AG10803 (cell line): Measurements from ENCODE around the gene SDR42E2.
"Not testable (repeated sequence)": the region's sequence is repeated elsewhere in the genome, so short reads cannot be mapped to it uniquely, and the experiment has no call there.

Source experiments
- DNase-seq: peaks from one replicate; pipeline ENCODE4 v3.0.0; 2010; ENCODE audit warnings: low read depth
- H3K4me3 ChIP-seq: 2 replicates; pipeline ENCODE4 v1.5.1; 2011; ENCODE audit warnings: mild to moderate bottlenecking, low read length, control low read depth
- TF ChIP-seq, protein P1 (sequence below): conservative IDR thresholded peaks from 2 replicates; pipeline ENCODE4 v1.5.1; 2011; ENCODE audit warnings: mild to moderate bottlenecking, low read length, control low read depth, inconsistent platforms

The SDR42E2 gene

DNA sequence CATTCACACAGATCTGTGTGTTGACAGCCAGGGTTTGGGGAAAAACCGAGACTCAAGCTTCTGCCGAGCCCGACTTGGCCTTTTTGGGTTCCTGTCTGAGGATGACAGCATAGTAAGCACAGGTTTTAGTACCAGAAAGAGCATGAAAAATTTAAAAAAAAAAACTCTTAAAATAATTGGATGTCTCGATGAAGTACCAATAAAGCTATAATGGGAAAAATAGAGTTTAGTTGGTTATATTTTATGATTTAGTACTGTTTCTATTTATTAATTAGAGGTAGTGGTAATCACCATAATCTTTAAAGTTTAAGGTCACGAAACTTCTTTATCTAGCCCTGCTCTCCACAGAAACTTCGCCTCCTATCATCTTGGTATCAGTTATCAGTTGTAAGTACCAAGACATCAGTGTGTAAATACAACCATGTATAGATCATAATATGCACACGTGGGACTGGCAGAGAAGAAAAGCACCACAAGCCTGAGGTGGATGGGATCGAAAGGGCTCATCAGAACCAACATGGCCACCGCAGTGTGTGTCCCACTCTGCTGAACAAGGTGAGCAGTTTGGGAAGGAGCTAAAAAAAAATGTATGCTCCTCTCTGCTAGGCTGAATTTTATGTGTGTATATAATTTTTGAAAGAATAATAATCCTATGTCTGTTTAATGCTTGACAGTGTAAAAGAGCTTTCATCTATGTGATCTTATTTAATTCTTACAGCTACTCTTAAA is 29.4 kb downstream of the SDR42E2 start:
- TF ChIP-seq, protein P1, sequence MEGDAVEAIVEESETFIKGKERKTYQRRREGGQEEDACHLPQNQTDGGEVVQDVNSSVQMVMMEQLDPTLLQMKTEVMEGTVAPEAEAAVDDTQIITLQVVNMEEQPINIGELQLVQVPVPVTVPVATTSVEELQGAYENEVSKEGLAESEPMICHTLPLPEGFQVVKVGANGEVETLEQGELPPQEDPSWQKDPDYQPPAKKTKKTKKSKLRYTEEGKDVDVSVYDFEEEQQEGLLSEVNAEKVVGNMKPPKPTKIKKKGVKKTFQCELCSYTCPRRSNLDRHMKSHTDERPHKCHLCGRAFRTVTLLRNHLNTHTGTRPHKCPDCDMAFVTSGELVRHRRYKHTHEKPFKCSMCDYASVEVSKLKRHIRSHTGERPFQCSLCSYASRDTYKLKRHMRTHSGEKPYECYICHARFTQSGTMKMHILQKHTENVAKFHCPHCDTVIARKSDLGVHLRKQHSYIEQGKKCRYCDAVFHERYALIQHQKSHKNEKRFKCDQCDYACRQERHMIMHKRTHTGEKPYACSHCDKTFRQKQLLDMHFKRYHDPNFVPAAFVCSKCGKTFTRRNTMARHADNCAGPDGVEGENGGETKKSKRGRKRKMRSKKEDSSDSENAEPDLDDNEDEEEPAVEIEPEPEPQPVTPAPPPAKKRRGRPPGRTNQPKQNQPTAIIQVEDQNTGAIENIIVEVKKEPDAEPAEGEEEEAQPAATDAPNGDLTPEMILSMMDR: no peak
- peak overlapping the region; percentile 60 for H3K4me3 ChIP-seq
- DNase-seq: no peak

DNA sequence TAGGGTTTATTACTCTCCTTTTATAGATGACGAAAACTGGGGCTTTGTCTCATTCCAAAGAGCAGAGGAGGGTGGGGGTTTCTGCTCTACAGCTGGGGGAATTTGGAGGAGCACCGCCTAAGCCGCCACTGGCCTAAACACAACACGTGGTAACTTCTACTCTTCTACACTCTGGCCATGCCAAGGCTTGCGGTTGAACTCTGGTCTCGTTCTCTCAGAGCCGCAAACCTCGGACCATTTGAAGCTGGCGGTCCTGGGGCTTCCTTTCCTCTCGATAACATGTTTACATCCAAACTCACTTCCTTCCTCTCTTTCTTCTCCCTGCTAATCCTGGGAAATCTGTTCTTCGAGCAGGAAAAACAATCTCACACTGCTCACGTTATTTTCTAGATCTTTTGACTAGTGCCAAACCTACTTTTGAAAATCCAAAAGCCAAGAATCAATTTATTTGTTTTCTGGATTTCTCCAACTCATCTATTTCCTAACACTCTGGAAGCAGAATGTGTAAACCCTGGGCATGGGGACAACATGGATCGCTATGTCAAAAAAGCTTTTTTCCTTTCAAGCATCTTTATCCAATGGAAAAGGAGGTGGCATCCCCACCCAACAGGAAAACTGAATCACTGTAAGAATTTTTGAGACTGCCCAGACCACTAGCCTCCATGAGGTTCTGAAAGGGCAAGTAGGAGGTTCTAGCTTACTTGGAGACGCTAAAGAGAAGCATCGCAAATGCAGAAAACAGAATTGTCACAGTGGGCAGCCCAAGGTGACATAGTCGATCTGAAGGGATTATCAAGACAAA is 30.2 kb downstream of the SDR42E2 start:
- TF ChIP-seq, protein P1: no peak
- DNase-seq: peak; percentile 95
- H3K4me3 ChIP-seq: peak overlapping the region; percentile 60

DNA sequence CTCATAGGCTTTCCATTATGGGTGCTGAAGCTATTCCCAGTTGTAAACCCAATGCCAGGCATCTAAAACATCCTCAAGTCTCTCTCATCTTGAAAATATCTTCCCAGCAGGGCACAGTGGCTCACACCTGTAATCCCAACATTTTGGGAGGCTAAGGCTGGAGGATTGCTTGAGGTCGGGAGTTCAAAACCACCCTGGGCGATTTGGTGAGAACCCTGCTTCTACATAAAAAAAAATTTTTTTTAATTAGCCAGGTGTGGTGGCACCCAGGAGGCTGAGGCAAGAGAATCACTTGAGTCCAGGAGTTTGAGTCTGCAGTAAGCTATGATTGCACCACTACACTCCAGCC is 30.7 kb downstream of the SDR42E2 start:
- no peak for DNase-seq
- peak overlapping the region; percentile 60 for H3K4me3 ChIP-seq
- TF ChIP-seq, protein P1: no peak

DNA sequence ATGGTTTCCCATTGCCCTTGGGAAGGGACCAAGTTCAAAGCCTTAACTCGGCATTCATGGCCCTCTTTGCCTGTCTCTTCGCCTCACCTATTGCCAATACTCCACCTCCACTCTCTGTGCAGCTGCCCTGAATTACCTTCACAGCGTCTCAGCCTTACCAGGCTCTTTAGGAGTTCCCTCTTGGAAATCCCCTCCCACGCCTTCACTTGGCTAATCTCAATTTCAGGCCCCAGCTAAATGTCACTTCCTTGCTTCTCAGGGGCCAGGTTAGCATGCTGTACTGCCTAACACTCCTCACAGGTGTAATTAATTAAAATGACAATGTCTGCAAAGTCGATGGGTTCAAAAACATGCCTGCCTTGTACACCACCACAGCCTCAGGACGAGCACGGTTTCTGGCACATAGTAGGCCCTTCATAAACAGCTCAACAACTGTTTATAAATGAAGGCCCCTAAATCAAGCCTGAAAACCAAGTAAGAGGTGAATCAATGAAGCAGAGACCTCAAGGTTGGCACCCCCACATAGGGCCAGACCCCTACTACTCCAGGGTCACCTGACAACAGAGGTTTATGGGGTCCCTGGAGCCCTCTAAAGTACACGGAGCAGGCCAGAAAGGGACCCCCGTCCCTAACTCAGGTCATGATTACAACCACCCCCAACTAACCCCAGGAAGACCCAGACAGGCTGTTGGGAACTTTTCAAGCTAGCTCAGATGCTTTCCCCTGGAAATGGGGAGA is 32.6 kb downstream of the SDR42E2 start:
- DNase-seq: no peak
- TF ChIP-seq, protein P1: no peak
- no peak overlapping the region for H3K4me3 ChIP-seq

DNA sequence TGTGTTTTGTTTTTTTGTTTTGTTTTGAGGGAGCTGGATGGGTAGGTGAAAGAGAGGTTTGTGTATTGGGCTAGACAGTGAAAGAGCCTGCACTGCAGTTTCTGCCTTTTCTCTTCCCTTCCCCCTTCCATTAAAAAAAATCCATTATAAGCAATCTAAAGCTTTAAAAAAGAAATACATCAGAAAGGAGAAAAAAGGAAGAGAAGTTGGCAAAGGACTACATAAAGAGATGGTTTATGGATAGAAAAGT is 33.1 kb downstream of the SDR42E2 start:
- TF ChIP-seq, protein P1: no peak
- DNase-seq: no peak
- no peak overlapping the region for H3K4me3 ChIP-seq

DNA sequence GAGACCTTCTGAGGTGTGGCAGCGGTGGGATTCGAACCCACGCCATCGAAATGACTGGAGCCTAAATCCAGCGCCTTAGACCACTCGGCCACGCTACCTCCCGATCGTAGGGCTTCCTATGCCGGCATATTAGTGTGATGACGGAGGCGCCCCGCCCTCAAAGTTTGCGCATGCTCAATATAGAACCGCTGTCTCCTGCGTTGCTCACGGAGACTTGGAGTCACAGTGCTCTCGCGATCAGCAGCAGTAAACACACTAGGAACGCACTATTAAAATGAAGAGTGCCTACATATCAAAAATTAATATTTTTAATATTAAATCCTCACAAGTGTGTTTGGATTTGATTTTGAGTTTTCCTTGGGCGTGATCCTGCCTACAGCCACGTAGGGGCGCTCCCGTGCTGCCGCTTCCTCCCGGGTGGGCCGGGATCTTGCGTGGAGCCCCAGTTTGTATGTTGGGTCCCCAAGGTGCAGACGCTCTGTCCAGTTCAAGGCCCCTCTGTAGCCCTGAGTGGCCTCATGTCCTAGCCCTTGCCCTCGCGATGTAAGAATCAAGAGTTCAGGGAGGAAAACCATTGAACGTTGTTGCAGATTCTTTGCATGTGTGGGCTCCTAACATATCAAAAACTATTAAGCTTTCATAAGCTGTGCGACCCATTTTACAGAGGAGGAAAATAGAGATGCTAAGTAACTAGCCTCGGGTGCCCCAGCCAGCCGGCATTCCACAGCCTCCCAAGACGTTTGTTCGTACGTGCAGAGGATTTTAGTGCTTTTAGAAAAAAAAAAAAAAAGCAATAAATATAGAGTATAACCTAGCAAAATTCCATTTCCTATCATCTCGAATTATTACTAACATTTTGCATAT is 33.6 kb downstream of the SDR42E2 start:
- TF ChIP-seq, protein P1: peak; percentile 88
- H3K4me3 ChIP-seq: peak overlapping the region; percentile 61
- peak; percentile 83 for DNase-seq

DNA sequence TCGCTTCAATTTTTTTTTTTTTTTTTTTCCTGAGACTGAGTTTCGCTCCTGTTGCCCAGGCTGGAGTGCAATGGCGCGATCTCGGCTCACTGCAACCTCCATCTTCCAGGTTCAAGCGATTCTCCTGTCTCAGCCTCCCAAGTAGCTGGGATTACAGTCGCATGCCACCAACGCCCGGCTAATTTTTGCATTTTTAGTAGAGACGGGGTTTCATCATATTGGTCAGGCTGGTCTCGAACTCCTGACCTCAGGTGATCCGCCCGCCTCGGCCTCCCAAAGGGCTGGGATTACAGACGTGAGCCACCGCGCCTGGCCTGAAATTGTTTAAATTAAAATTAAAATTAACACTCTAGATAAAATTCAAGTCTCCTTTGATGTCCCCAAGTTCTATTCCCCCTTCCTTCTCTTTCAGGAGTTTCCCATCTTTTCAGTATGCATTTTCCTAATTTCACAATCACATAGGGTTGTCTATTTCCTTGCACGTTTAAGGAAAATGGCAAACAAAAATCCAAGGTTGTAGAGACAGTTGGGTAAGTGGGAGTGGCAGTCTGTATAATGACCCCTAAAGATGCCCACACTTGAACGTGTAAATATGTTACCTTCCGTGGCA is 34.4 kb downstream of the SDR42E2 start:
- DNase-seq, H3K4me3 ChIP-seq: not testable (repeated sequence)
